Measurements from ENCODE around the gene ZNRF3. TPM values are rescaled to one million over a fixed set of nuclear protein-coding genes. Genes with fewer than 3 reads are reported as not detected.

The ZNRF3 gene
- total RNA-seq, 2 donors from 2014 or later, result 7.9 to 11.5 TPM

DNA sequence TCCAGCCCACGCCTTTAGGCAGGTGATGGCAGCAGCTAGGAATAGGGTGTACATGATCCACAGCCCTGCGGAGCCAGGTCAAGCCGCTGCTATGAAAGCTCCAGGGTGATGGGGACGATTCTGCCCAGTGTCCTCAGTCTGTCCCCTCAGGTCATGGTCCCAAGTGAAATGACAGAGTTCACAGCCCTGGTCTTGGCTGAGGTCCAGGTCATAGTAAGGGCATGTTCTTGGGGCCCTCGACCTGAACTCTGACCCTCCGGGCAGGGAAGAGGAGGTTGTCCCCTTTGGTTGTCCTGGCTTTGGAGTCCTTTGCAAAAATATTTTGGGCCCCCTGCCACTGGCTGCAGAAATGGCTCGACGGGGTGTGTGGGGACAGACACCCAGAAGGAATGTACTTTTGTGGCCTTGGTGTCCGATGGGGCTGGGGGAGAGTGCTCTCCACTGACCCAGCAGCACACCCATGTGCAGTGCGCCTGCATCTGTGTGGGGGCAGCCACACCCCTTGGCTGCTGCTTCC, 170.9 kb downstream of the ZNRF3 start:
- H3K4me1 ChIP-seq, result no peaks in the 10 kb centered on the region
- TF ChIP-seq, protein P1, sequence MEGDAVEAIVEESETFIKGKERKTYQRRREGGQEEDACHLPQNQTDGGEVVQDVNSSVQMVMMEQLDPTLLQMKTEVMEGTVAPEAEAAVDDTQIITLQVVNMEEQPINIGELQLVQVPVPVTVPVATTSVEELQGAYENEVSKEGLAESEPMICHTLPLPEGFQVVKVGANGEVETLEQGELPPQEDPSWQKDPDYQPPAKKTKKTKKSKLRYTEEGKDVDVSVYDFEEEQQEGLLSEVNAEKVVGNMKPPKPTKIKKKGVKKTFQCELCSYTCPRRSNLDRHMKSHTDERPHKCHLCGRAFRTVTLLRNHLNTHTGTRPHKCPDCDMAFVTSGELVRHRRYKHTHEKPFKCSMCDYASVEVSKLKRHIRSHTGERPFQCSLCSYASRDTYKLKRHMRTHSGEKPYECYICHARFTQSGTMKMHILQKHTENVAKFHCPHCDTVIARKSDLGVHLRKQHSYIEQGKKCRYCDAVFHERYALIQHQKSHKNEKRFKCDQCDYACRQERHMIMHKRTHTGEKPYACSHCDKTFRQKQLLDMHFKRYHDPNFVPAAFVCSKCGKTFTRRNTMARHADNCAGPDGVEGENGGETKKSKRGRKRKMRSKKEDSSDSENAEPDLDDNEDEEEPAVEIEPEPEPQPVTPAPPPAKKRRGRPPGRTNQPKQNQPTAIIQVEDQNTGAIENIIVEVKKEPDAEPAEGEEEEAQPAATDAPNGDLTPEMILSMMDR (IDR thresholded peaks at IDR 0.05), result no peak
- DNase-seq (ENCODE audit: low spot score), result no peak

DNA sequence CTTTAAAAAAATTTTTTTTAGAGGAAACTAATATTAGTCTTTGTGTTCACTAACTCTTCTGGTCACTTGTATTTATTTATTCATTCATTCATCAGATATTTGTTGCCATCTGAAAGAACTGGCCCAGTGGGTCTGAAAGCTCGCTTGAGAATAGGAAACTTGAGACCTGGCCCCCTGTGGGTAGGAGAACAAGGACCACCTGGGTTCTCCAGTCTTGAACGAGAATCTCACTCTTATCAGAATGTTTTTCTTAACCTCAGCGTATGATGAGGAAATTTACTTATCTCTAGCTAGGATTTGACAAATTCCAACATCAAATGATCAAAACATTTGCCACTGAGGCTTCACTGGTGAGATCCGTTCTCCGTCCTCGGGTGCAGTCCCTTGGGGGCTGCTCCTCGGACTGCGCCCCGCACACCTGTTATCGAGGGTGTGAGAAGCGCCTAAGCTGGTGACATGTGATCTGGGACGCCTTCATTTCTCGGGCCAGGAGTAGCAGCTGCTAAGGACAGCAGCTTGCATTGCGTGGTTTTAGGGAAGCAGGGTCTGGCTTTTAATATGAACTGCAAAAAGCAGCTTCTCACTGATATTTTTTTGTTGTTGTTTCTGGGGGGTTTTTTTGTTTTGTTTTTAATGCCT, 171.9 kb downstream of the ZNRF3 start:
- Histone ChIP-seq H3K9me3 (no peaks in the 10 kb centered on the region), H3K27ac (no peak overlapping the region), H3K27me3 (no peaks in the 10 kb centered on the region), H3K4me3 (no peak overlapping the region), H3K4me1 (no peaks in the 10 kb centered on the region), H3K36me3 (peaks cover 8% of the 10 kb centered on the region)
- DNase-seq (ENCODE audit: low spot score), result no peak
- TF ChIP-seq, protein P1 (IDR thresholded peaks at IDR 0.05), result no peak

More for the DNA sequence above, 170.9 kb downstream of the ZNRF3 start:
- no peak overlapping the region for H3K4me3 ChIP-seq
- H3K9me3 ChIP-seq, result no peaks in the 10 kb centered on the region
- no peaks in the 10 kb centered on the region for H3K27me3 ChIP-seq
- H3K36me3 ChIP-seq, result peaks cover 18% of the 10 kb centered on the region
- H3K27ac ChIP-seq, result no peak overlapping the region

DNA sequence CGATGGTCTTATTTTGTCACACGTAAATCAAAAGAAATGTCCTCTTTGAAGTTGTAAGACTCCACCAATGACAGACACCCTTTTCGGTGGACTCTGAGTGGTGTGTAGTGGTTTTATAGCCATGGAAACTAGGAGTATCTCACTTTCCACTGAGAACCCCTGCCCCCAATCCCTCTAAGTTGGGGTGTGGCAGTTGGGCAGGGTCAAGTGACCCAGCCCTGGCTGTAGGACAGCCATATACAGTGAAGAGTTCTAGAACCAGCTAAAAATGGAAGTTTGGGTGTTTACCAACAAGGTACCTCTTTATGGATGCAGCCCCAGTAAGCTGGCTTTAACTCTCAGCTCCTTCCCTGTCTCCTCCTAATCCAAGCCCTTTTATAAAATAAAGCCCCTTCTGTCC, 173.1 kb downstream of the ZNRF3 start:
- H3K9me3 ChIP-seq, result no peaks in the 10 kb centered on the region
- H3K4me3 ChIP-seq, result no peak overlapping the region
- no peaks in the 10 kb centered on the region for H3K27me3 ChIP-seq
- no peaks in the 10 kb centered on the region for H3K4me1 ChIP-seq
- no peak for DNase-seq (ENCODE audit: low spot score)
- TF ChIP-seq, protein P1 (IDR thresholded peaks at IDR 0.05), result no peak
- H3K27ac ChIP-seq, result no peak overlapping the region
- no peaks in the 10 kb centered on the region for H3K36me3 ChIP-seq

DNA sequence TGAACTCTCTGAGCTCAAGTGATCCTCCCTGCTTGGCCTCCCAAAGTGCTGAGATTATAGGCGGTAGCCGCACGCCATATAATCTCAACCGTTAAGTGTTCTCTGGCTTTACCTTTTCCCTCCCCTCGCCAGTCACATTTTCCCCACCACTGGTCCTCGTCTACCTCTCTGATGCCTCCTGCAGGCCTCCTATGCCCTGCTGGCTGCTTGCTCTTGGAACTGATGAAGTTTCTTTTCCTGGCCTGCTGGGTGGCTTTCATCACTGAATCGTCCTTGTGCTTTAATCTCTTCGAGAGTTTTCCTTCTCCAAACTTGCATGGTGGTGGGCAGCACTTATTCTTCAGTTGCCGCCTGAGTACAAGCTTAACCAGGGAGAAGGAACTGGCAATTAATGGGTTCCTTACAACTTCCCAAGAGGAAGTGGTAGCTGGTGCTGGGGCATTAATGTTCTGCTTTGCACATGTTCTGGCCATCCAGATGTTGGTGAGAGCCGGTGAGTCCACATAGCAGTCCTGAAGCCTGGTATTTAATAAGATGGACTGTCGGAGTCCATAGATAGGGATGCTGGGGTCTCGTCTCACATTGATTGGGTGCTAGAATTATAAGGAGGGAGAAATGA, 177.0 kb downstream of the ZNRF3 start:
- DNase-seq (ENCODE audit: low spot score), result no peak
- no peaks in the 10 kb centered on the region for H3K4me1 ChIP-seq
- H3K27ac ChIP-seq, result no peak overlapping the region
- H3K9me3 ChIP-seq, result no peaks in the 10 kb centered on the region
- H3K27me3 ChIP-seq, result no peaks in the 10 kb centered on the region
- H3K4me3 ChIP-seq, result no peak overlapping the region
- TF ChIP-seq, protein P1 (IDR thresholded peaks at IDR 0.05), result no peak
- H3K36me3 ChIP-seq, result no peaks in the 10 kb centered on the region

DNA sequence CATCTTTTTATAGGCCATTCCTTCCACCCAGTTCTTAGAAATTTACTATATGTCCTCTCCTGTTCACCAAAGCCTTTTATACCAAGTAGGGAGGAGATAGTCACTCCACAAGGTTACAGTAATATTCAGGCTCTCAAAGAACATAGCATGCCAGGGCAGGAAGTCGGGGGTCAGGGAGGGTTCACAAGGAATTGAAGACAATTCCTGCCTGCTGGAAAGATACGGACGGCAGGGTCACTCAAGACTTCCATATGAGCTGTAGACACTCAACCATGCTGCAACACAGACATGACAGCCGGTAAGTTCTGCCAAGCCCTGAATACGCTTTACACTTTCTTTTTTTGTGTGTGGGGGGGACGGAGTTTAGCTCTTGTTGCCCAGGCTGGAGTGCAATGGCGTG, 177.6 kb downstream of the ZNRF3 start:
- no peaks in the 10 kb centered on the region for H3K9me3 ChIP-seq
- no peaks in the 10 kb centered on the region for H3K27me3 ChIP-seq
- no peak for DNase-seq (ENCODE audit: low spot score)
- H3K27ac ChIP-seq, result no peak overlapping the region
- no peak overlapping the region for H3K4me3 ChIP-seq
- TF ChIP-seq, protein P1 (IDR thresholded peaks at IDR 0.05), result no peak
- H3K36me3 ChIP-seq, result no peaks in the 10 kb centered on the region
- H3K4me1 ChIP-seq, result no peaks in the 10 kb centered on the region

Data from right atrium auricular region (tissue), 2 donors.